GM12874 (cell line): ENCODE measurements around the gene ACOX3.

Source experiments
- TF ChIP-seq, protein P1 (sequence below): IDR thresholded peaks from 2 replicates; pipeline ENCODE4 v1.5.1; 2011; ENCODE audit warnings: low read depth, mild to moderate bottlenecking, control low read depth, low read length, moderate library complexity; ENCODE audit not compliant: insufficient read depth

ACOX3 gene

DNA sequence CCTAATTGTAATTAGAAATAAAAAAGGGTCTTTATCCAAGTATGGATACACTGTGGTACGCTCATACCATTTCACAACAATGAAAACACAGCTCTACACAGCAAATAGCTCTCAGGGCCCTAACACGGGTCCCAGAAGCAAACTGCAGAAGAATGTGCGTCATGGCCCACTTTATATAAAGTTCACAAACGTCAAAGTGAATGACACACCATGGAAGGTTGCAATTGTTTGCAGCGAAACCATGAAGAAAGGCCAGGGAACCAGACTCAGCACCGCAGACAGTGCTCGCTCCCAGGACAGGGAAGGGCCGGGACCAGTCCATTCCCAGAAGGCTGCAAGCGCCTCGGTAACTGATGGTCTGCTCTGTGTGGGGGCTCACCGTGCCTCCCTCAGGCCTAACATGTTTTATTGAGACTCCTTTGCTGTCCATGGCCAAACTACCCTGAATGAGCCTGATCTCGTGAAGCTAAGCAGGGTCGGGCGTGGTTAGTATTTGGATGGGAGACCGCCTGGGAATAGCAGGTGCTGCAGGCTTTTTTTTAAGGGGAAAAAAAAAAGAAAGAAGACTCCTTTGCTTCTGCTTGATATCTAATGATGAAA lies 47.8 kb downstream of the ACOX3 start:
- TF ChIP-seq, protein P1, sequence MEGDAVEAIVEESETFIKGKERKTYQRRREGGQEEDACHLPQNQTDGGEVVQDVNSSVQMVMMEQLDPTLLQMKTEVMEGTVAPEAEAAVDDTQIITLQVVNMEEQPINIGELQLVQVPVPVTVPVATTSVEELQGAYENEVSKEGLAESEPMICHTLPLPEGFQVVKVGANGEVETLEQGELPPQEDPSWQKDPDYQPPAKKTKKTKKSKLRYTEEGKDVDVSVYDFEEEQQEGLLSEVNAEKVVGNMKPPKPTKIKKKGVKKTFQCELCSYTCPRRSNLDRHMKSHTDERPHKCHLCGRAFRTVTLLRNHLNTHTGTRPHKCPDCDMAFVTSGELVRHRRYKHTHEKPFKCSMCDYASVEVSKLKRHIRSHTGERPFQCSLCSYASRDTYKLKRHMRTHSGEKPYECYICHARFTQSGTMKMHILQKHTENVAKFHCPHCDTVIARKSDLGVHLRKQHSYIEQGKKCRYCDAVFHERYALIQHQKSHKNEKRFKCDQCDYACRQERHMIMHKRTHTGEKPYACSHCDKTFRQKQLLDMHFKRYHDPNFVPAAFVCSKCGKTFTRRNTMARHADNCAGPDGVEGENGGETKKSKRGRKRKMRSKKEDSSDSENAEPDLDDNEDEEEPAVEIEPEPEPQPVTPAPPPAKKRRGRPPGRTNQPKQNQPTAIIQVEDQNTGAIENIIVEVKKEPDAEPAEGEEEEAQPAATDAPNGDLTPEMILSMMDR: no peak

DNA sequence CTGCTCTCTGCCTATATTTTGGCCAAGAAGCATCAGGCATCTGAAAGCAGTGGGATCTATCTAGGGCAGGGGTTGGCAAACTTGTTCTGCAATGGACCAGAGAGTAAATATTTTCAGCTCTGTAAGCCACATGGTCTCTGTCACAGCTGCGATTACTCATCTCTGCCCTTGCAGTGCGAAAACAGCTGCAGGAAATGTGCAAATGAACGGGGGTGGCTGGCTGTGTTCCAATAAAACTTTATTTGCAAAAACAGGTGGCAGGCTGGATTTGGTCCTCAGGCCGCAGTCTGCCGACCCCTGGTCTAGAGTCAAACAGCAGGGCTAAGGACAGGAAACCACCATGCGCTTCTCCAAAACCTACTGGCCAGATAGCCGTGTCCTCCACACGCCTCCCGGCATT lies 48.6 kb downstream of the ACOX3 start:
- TF ChIP-seq, protein P1: no peak

DNA sequence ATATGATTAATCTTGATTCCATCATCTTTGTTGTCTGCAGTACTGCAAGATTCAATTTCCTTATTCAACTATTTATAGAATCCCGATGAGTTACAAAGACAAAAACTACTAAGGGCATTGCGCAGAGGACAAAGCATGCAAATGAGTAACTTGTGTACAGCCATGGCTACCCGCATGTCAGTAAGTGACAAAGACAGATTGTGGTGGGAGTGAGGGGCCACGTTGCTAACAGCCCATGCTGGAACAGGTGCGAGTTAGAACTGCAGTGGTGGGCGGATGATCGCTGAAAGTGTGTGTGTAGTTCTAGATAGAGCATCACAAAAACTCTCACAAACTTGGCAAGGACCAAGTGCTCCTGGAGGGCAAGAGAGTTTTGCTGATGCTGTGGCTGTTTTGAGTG lies 49.5 kb downstream of the ACOX3 start:
- TF ChIP-seq, protein P1: no peak

DNA sequence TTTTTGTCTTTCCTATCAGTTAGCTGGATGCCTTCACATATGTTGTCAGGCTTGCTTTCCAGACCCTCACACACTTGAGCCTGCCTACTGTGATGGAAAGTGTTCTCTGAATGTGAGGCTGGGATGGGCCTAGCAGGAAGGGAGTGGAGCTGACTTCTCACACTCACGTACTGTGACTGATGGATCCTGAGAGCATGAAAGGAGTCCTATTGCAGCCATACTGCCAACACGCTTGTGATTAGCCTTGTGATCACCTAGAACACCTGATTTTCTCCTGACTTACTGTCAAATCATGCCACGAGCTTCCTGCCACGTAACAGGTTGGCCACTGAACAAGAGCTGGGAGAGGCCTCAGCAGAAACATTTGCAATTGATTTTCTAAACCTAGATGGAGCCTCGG lies 49.9 kb downstream of the ACOX3 start:
- TF ChIP-seq, protein P1: no peak

DNA sequence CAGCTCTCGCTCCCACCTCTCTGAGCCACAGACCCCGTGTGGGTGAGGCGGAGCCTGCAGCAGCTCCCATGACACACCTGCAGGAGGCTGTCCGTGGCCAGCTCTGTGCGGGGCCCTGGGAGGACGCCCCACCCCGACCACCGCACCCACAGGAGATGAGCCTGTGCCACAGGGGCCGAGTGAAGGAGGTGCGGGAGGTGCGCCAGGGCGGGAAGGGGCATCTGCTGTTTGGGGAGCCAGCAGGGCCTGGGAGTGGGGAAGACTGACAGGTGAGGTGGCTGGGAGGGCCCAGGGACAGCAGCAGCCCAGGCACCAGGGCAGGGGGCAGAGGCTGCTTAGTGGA lies 52.0 kb downstream of the ACOX3 start:
- TF ChIP-seq, protein P1: no peak

DNA sequence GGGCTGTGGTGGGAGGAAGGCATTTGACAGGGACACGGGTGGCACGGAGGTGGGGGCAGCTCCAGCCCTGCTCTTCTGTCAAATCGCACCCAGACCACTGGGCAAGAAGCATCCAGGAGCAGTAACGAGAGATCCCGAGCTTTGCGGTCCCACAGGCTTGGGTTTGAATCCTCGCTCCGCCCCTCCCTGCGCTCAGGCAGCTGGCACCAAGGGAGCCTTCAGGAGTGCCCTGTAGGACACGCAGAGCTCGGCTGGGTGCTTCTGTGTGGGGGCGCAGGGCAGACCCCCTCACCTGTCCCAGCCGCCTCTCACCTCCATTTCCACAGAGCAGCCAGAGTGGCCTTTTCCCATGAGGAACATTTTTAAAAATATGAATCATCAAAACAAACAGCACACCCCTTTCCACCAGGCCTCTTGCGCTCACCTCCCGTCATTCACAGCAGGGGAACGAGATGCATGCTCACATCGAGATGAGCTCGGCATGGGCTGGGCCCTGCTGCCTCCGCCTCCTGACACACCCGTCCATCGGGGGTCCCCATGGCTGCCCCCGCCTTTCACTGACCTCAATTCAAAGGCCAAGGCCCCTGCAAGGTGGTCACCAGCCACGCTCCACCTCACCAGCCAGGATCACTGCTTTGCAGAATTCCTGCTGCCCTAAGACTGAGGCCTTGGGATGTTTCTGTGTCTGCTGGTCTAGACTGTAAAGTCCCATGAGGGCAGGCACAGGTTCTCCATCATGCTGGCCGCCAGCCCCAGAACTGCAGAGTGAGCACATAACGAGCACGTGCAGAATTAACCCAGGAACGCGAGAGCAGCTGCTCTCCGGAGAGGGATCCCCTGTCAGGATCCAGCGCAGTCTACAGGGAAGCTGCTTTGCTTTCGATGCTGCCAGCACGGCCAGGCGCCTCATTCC lies 52.7 kb downstream of the ACOX3 start:
- TF ChIP-seq, protein P1: no peak

DNA sequence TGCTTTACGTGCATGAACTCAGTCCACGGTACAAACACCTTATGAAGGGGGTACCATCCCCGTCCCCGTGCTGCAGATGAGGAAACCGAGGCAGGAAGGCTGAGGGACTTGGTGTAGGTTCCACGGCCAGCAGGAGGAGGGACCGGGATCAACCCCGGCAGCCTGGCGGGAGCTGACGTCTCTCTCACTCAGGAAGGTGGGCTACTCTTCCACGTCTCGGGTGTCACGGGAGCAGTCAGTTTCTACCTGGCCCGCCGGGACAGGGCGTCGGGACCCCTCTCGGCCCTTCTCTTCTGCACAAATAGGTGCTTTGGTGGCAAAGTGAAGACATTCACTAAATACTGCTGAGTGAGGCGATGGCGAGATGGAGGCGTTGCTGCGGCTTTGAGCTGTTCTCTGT lies 53.3 kb downstream of the ACOX3 start:
- TF ChIP-seq, protein P1: no peak
